Pulmonary artery endothelial cell (primary cell): Measurements from ENCODE around the gene ZDHHC11. TPM values are rescaled to one million over a fixed set of nuclear protein-coding genes. Genes with fewer than 3 reads are reported as not detected.
"Not testable (repeated sequence)": the region's sequence is repeated elsewhere in the genome, so short reads cannot be mapped to it uniquely, and the experiment has no call there.

Experiments
- DNase-seq: peaks from one replicate; pipeline ENCODE4 v3.0.0-alpha.2; 2011; ENCODE audit warnings: low read depth, low spot score
- total RNA-seq: library from RNA; depleted of rRNA; stranded (reverse); fragments of >200 nt; gene quantifications from 2 replicates; pipeline ENCODE4 v1.2.3, GENCODE V29; 2014

The ZDHHC11 gene
- total RNA-seq, 1 donor from 2014 or later, result 0.13 TPM

DNA sequence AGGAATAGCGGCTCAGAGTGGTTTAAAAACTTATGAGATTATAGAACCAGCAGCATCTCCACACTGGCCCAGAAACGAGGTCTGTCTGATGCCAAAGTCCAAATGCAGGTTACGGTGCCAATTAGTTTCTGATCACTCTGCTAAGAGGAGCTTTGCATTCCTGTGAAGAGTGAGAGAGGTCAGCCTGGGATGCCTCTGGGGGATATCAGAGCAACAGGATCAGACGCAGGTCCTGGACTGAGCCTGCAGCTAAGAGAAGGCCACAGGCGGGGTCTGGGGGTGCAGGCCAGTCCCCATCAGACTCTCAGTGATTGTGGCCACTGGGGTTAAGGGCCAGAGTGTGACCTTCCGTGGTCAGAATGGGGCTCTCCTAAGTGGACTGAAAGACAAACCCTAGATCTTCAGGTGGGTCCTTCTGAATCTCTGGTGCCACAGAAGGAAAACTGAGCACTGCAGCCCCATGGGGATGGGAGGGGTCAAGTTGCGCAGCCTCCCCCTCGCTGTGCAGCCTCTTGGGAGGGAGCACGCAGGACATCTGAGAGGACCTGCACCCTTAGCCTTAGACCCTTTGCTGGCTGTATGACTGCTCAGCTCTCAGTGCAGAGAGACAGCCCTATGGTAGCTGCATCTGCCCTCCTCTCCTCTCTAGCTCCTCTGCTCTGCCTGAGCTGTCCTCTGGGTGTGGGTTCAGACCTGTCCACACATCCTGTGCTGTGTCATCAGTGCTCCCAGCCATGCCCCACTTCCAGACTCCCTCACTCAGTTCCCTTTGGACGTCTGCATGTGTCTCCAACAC, 42.9 kb downstream of the ZDHHC11 start:
- not testable (repeated sequence) for DNase-seq

- no peak for DNase-seq
Measured at GRCh38 chr5:801472-801871, 49.3 kb downstream of the ZDHHC11 start.

- DNase-seq, result not testable (repeated sequence)
Measured at GRCh38 chr5:801055-801454, 49.7 kb downstream of the ZDHHC11 start.

DNA sequence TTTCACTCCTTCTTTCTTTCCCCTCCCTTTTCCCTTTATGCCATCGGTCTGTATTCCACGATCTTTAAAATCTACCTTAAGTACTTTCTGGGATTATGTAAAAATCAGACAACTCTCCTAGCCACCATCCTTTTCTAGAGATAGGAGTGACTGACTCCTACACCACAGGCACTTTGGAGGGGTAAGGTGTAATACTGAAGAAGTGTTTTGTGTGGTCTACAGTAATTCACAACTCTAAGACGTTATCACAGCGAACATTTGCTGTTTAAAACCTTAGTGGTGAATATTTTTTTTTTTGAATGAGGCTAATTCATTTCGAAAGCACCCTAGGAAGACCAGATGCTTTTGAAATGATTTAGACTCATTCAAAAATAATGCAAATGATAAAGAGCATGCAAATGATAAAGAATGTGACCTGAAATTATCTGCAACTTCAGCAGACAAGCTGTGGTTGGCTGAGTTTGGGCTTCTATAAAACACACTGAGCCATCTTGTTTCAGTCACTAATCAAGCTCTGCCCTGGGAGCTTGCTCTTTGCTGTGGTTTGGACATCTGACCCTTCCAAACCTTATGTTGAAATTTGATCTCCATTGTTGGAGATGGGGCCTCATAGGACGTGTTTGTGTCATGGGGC, 52.2 kb downstream of the ZDHHC11 start:
- not testable (repeated sequence) for DNase-seq

GRCh38 chr5:797986-798385, 52.8 kb downstream of the ZDHHC11 start:
- not testable (repeated sequence) for DNase-seq

DNA sequence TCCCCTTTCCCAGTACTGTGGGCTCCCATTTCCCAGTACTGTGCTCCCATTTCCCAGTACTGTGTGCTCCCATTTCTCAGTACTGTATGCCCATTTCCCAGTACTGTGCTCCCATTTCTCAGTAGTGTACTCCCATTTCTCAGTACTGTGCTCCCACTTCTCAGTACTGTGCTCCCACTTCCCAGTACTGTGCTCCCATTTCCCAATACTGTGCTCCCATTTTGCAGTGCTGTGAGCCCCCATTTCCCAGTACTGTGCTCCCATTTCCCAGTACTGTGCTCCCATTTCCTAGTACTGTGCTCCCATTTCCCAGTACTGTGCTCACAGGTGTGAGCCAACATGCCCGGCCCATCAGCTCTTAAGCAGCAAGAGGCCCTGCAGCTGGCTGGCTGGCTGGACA, 54.9 kb downstream of the ZDHHC11 start:
- not testable (repeated sequence) for DNase-seq

DNA sequence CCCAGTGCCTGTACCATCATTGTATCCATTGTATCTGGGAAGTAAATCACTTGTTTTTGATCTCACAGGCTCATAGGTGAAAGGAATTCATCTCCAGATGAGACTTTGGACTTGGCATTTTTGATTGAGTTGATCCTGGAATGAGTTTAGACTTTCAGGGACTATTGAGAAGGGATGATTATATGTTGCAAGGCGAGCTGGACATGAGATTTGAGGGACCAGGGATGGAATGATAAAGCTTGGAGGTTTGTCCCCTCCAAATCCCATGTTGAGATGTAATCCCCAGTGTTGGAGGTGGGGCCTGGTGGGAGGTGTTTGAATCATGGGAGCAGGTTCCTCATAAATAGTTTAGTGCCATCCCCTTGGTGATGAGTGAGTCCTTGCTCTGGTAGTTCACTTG, 55.8 kb downstream of the ZDHHC11 start:
- DNase-seq, result not testable (repeated sequence)

DNA sequence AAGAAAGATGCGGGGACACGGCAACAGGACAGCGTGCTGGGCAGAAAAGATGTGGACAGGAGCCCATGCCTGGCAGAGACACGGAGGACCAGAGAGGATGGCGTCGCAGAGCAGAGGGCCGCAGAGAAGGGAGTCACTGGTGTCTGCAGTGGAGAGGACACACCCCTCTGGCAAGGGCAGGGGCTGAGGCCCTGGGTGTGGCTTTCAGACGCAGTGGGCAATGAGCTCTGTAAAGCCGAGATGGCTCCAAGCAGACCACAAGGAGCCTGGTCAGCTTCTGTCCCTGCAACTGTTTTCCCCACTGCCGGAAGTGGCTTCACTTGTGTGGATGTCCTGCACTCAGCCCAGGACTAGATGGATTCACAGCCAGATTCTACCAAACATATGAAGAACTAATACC, 62.1 kb downstream of the ZDHHC11 start:
- DNase-seq, result not testable (repeated sequence)

GRCh38 chr5:787857-788233, 62.9 kb downstream of the ZDHHC11 start:
- not testable (repeated sequence) for DNase-seq

DNA sequence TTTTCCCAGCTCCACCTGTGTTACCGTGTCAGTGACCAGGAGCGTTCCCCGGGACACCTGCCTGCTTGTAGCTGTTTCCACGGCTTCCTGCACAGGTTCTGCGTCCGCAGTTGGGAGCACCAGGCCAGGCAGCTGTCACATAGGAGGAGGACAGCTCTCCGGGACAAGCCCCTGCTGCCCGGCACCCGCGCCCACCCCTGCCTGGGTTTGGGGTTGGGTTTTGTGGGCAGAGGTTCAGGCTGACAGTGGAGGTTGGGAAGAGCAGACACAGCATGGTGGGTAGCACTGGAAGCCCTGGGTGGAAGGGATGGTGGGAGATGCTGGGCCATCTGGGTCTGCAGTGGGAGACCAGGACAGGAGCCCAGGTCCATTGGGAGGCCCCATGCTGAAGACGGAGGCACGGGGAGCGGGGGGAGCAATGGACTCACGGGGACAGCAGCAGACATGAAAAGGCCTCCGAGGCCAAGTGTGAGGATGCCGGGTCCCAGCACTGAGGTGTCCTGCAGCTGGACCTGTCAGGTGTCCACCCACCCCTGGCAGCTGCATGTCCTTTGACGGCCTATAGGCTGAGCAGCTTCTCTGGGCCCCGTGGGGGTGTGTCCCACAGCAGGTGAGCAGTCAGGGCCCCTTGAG, 63.4 kb downstream of the ZDHHC11 start:
- DNase-seq, result not testable (repeated sequence)

DNA sequence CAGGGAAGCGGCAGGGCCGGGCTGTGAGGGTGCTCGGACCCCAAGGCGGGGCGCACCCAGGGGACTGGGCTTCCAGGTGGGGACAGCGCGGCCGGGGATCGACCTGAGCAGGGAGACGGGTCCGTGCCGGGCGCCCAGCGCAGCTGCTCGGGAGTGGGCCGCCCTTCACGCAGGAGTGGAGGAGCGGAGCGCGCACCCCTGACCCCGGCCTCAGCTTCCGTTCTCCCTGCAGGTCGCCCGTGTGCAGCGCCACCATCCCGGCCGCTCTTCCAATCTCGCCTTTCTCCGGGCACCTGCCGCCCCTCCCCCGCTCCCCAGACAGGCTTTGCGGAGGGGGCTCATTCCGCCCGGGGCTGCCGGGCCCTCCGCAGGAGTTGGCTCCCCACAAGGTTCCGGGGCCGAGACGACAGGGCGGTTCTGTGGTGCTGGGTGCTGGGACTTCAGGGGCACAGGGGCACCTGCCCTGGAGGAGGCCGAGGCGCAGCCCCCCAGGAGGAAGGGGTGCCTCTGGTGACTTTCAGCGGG, 65.5 kb downstream of the ZDHHC11 start:
- DNase-seq, result not testable (repeated sequence)

- DNase-seq, result not testable (repeated sequence)
Measured at GRCh38 chr5:784428-785177, 66.2 kb downstream of the ZDHHC11 start, which contains the start of gene ZDHHC11B. Gene ZDHHC11B (minus strand): TSS chr5:784729. CDS start chr5:766919, 17,810 bp downstream.

DNA sequence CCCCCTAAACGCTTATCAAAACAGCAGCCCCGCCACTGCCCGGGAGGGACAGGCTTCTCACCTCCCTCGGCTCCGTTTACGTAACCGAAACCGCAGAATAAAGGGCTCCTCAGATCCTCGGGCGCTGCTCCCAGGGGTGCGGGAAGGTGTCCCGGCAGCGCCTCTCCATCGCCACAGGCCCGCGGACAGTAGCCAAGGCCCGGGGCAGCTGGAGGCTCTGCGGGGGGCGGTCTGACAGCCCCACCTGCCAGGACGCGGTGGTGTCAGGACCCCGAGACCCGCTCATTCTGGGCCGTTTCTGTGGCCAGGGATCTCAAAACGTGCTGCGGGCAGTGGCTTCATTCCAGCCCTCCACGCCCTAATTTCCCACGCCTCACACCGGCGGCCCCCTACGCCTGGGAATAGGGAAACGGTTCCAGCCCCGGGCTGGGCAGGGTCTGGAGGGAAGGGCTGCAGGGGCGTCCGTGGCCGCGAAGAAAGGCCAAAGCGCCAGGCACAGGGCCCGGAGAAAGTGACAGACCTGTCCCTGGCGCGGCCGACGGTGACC, 66.8 kb downstream of the ZDHHC11 start:
- not testable (repeated sequence) for DNase-seq

- not testable (repeated sequence) for DNase-seq
Measured at GRCh38 chr5:783049-783802, 67.6 kb downstream of the ZDHHC11 start.

- DNase-seq, result not testable (repeated sequence)
Measured at GRCh38 chr5:782356-782755, 68.4 kb downstream of the ZDHHC11 start.

DNA sequence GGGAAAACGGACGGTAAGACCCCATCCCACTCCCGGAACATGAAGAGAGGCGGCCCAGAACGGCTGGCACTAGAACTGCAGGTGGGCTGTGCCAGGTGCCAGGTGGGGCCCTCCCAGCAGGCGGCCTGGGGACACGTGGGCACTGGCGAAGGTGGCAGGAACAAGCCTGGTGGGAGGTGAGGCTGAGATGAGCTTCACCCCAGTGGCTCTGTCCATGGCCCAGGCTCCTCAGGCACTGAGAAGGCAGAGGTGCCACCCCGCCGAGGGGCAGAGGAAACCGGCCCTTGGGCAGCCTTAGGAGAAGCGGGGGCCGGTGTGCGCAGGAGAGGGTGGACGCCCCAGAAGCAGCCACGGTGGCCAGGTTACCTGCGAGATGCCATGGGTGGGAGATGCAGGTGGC, 70.2 kb downstream of the ZDHHC11 start:
- not testable (repeated sequence) for DNase-seq

DNA sequence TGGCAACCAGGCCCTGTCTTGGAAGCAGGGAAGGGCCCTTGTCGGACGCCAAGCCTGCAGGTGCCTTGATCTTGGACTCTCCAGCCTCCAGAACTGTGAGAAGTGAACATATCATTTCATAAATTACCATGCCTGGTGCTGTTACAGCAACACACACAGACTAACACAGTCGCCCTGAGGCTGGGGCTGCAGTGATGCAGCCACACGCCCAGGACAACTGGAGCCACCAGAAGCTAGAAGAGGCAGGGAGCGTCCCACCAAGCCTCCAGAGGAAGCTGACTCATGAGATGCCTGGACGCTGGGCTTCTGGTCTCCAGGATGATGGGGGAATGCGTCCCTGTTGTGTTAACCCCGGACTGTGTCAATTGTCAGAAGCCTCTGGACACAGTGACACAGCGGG, 71.8 kb downstream of the ZDHHC11 start:
- DNase-seq, result not testable (repeated sequence)

DNA sequence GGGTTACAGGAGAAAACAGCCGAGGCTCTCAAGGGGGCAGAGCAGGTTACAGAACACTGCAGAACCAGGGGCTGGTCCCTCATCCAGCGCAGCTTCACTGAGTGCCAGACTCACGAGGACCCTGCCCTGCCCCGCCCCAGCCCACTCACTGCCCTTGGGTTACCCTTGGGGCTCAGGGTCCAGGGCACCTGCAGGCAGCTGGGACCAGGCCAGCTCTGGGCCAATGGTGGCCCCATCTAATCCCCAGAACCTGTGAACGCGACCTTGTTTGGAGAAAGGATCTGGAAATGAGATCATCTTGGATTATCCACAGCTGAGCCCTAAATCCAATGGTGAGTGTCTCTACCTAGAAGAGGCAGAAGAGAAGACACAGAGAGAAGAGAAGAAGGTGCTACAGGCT, 72.4 kb downstream of the ZDHHC11 start:
- DNase-seq, result not testable (repeated sequence)

GRCh38 chr5:777756-778161, 73.0 kb downstream of the ZDHHC11 start:
- no peak for DNase-seq
